ENCODE measurements around the gene WDR18.
A peak's percentile ranks its signal among the peaks of the same experiment; 100 is the strongest.

WDR18 gene, protein sequence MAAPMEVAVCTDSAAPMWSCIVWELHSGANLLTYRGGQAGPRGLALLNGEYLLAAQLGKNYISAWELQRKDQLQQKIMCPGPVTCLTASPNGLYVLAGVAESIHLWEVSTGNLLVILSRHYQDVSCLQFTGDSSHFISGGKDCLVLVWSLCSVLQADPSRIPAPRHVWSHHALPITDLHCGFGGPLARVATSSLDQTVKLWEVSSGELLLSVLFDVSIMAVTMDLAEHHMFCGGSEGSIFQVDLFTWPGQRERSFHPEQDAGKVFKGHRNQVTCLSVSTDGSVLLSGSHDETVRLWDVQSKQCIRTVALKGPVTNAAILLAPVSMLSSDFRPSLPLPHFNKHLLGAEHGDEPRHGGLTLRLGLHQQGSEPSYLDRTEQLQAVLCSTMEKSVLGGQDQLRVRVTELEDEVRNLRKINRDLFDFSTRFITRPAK

DNA sequence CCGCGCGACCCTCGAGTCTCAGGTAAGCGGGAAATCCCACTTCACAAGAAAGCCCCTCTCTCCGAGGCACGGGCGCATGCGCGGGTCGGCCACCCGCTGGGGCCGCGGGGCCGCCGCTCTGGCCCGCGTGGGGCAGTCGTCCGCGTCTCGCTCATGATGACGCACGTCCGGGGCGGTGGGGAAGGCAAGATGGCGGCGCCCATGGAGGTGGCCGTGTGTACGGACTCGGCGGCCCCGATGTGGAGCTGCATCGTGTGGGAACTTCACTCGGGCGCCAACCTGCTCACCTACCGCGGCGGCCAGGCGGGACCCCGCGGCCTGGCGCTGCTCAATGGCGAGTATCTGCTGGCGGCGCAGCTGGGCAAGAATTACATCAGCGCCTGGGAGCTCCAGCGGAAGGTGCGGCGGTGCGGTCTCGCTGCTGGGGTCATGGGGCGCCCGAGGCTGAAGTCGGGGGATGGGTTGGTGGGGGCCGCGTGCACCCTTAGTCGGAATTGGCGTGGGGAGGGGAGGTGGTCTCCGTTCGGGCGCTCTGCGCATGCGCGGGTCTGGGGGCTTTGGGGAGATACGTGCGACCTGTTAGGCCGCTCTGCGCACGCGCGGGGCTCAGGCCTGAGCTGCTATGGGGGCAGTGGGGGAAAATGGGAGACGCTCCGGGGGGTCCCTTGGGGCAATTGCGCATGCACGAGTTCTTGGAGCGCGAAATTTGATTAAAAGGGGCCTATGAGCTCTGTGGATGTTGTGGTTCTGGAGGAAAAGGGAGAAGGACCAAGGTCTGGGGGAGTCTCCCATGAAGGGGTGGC is at the start of gene WDR18:
TSS of gene WDR18 (plus strand) at position 181 of the 803 bp plus-strand sequence. CDS start at position 190, 9 bp downstream.
- DNase-seq (ENCODE audit: low spot score) = peak; percentile 100
- TF ChIP-seq, protein P1, sequence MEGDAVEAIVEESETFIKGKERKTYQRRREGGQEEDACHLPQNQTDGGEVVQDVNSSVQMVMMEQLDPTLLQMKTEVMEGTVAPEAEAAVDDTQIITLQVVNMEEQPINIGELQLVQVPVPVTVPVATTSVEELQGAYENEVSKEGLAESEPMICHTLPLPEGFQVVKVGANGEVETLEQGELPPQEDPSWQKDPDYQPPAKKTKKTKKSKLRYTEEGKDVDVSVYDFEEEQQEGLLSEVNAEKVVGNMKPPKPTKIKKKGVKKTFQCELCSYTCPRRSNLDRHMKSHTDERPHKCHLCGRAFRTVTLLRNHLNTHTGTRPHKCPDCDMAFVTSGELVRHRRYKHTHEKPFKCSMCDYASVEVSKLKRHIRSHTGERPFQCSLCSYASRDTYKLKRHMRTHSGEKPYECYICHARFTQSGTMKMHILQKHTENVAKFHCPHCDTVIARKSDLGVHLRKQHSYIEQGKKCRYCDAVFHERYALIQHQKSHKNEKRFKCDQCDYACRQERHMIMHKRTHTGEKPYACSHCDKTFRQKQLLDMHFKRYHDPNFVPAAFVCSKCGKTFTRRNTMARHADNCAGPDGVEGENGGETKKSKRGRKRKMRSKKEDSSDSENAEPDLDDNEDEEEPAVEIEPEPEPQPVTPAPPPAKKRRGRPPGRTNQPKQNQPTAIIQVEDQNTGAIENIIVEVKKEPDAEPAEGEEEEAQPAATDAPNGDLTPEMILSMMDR (IDR thresholded peaks at IDR 0.05; ENCODE audit: extremely low read depth, missing control alignments) = no peak

DNA sequence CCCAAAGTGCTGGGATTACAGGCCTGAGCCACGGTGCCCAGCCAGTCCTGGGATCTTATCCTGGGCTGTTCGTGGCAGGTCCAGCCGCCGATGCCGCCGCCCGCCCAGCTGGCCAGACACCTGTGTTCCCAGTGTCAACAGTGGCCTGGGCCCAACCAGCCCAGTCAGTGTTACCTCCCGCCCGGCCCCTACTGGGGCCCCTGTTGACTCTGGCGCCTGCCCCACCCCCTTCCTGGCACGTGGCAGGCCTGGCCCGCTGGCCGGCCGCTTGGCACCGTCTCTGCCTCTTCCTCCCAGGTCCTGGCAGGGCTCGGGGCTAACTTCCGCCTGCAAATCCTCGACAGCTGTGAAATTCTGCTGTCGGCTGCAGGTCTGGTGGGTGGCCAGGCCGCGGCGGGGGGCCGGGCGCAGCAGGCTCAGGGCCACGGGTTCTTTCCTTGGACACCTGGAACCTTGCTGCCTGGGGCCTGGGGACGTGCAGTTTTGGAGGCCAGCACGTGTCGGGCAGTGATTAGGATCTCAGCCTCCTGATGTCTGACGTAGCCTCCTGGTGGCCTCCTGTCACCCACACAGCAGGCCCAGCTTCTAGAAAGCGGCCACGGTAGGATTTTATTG is 49.2 kb upstream of the WDR18 start:
- no peak for DNase-seq (ENCODE audit: low spot score)

DNA sequence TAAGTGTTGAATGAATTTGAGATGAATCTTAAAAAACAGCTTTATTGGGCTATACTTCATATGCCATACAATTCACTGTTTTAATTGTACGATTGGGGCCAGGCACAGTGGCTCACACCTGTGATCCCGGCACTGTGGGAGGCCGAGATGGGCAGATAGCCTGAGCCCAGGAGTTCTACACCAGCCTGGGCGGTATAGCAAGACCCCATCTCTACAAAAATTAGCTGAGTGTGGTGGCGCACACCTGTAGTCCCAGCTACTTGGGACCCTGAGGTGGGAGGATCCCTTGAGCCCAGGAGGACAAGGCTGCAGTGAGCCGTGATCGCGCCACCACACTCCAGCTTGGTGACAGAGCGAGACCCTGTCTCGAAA is 48.0 kb upstream of the WDR18 start:
- TF ChIP-seq, protein P1 (IDR thresholded peaks at IDR 0.05; ENCODE audit: extremely low read depth, missing control alignments) = no peak
- DNase-seq (ENCODE audit: low spot score) = no peak

More for the DNA sequence above, 49.2 kb upstream of the WDR18 start:
- TF ChIP-seq, protein P1 (IDR thresholded peaks at IDR 0.05; ENCODE audit: extremely low read depth, missing control alignments) = no peak

DNA sequence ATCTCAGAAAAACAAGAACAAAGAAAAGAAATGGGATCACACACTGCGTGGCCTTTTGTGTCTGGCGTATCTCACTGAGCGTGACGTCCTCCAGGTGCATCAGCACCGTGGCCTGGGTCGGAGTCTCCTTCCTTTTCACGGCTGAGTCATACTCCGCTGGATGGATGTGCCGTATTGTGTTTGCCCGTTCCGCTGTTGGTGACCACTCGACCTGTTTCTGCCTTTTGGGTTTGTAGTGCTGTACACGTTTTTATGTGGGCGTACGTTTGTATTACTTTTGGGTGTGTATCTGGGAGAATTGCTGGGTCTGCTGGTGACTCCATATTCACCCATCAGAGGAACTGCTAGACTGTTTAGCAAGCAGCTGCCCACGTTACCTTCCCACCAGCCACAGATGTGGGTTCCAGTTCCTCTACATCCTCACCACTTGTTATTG is 46.9 kb upstream of the WDR18 start:
- DNase-seq (ENCODE audit: low spot score) = peak; percentile 69
- TF ChIP-seq, protein P1 (IDR thresholded peaks at IDR 0.05; ENCODE audit: extremely low read depth, missing control alignments) = no peak

DNA sequence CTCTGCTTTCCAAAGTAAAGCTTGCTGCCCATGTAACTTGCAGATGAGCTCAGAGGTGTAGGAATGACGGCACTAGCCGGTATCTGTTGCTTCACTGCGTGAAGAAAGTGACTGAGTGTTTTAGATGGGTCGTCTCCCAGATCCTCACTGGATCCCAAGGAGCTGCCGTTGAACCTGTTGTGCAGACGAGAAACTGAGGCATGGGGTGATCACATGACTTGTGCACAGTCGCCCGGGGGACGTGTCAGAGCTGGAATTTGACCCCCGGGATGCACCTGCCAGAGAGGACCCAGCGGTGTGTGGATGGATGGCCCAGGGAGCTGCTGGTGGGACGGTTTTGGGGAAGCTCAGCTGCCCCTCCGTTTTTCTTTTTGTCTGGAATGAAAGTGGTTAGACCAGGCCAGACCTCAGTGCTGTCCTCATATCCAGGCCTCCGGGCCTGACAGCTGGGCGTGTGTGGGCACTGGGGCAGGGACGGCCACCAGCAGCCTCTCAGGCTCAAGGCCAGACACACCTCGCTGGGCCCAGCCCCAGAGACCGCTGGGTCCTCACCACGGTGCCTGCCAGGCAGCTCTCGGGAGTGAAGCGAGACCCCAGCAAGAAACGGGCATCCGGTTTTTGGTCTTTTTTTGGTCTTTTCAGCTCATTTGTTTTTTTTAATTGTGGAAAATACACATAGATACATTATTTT is 45.8 kb upstream of the WDR18 start:
- DNase-seq (ENCODE audit: low spot score) = no peak
- TF ChIP-seq, protein P1 (IDR thresholded peaks at IDR 0.05; ENCODE audit: extremely low read depth, missing control alignments) = no peak

DNA sequence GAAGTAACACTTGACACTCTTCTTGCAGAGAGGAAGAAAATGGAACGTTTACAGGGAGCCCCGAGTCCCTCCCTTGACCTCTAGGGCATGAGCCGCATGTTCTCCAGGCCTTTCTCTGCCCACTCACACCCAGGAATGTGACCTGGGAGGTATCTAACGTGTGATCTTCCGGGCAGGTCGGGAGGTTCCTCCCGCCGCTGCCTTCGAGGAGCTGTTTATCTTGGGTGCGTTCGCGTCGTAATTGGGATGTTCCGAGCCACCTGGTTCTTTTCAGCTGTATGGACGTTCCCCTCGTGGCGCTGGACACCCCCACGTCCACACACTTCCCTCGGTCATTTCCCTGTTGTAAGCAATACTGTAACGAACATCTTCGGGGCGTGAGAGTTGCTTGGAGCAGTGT is 44.7 kb upstream of the WDR18 start:
- DNase-seq (ENCODE audit: low spot score) = no peak
- TF ChIP-seq, protein P1 (IDR thresholded peaks at IDR 0.05; ENCODE audit: extremely low read depth, missing control alignments) = no peak

All from GM20000 (cell line).